HG03565 (cell line): Measurements from ENCODE around the gene LCAT.
"Not testable (repeated sequence)": the region's sequence is repeated elsewhere in the genome, so short reads cannot be mapped to it uniquely, and the experiment has no call there.

Experiments used
- ATAC-seq: cut with Tn5 transposase; IDR thresholded peaks from one replicate; pipeline ENCODE4 v1.9.1; 2021; ENCODE audit warnings: mild to moderate bottlenecking, moderate library complexity; ENCODE audit not compliant: unreplicated experiment

LCAT gene

GRCh38 chr16:67943619-67944504, at the start of gene LCAT:
Gene LCAT, minus strand, starts transcription at chr16:67944120. Its CDS starts 19 bp downstream, at chr16:67944101.
- no peak for ATAC-seq

- ATAC-seq: peak; percentile 54
These were observed 49.5 kb upstream of the LCAT start for GRCh38 chr16:67993207-67994039.

- no peak for ATAC-seq
These were observed 48.8 kb upstream of the LCAT start for GRCh38 chr16:67992661-67993206.

GRCh38 chr16:67990018-67990386, 46.1 kb upstream of the LCAT start:
- ATAC-seq: no peak

GRCh38 chr16:67989322-67990017, 45.5 kb upstream of the LCAT start:
- ATAC-seq: no peak

- no peak for ATAC-seq
These were observed 44.8 kb upstream of the LCAT start for GRCh38 chr16:67988675-67989074.

- no peak for ATAC-seq
These were observed 43.7 kb upstream of the LCAT start for GRCh38 chr16:67987460-67988160.

GRCh38 chr16:67986949-67987348, 43.0 kb upstream of the LCAT start:
- no peak for ATAC-seq

- ATAC-seq: no peak
These were observed 38.2 kb upstream of the LCAT start for GRCh38 chr16:67982011-67982696.

GRCh38 chr16:67979955-67980678, 36.2 kb upstream of the LCAT start, which contains the start of gene DPEP3:
Gene DPEP3, minus strand, starts transcription at chr16:67980499. Its CDS starts 119 bp downstream, at chr16:67980380.
- ATAC-seq: no peak

GRCh38 chr16:67977469-67978227, 33.7 kb upstream of the LCAT start:
- no peak for ATAC-seq

GRCh38 chr16:67977005-67977404, 33.1 kb upstream of the LCAT start:
- no peak for ATAC-seq

- ATAC-seq: no peak
These were observed 32.3 kb upstream of the LCAT start for GRCh38 chr16:67976205-67976604.

GRCh38 chr16:67975321-67976105, 31.6 kb upstream of the LCAT start:
- ATAC-seq: no peak

GRCh38 chr16:67972285-67972684, 28.4 kb upstream of the LCAT start:
- ATAC-seq: not testable (repeated sequence)

GRCh38 chr16:67971111-67971510, 27.2 kb upstream of the LCAT start:
- no peak for ATAC-seq

- ATAC-seq: no peak
These were observed 25.5 kb upstream of the LCAT start for GRCh38 chr16:67969254-67970039.
